ENCODE data around the gene SLC25A36.
"Not testable (repeated sequence)": the region's sequence is repeated elsewhere in the genome, so short reads cannot be mapped to it uniquely, and the experiment has no call there.

SLC25A36 gene

DNA sequence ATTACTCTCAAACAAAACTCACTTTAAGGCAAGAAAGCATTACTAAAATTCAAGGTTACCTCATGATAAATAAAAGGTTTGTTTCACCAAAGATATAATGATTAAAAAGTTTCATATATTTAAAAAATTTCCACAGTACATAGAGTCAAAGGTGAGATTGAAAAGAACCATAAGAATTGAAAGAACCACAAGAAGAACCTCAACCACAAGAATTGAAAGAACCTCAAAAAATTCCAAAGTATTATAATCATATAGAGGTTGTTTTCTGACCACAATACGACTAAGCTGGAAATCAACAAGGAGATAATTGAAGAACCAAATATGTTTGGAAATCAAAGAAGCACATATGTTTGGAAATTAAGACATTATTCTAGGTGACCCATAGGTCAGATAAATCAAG is 52.7 kb downstream of the SLC25A36 start:
- no peak for DNase-seq (ENCODE audit: low read depth in 2 of 3, low spot score in 2 of 3)

DNA sequence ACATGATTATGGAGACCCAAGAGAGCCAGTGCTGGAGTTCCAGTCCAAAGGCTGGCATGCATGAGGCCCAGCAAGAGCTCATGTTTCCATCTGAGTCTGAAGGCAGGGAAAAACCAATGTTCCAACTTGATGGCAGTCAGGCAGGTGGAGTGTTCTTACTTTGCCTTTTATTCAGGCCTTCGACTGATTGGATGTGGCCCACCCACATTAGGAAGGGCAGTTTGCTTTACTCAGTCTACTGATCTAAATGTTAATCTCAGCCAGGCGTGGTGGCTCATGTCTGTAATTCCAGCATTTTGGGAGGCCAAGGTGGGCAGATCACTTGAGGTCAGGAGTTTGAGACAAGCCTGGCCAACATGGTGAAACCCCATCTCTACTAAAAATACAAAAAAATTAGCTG is 53.2 kb downstream of the SLC25A36 start:
- not testable (repeated sequence) for DNase-seq (ENCODE audit: low read depth in 2 of 3, low spot score in 2 of 3)

DNA sequence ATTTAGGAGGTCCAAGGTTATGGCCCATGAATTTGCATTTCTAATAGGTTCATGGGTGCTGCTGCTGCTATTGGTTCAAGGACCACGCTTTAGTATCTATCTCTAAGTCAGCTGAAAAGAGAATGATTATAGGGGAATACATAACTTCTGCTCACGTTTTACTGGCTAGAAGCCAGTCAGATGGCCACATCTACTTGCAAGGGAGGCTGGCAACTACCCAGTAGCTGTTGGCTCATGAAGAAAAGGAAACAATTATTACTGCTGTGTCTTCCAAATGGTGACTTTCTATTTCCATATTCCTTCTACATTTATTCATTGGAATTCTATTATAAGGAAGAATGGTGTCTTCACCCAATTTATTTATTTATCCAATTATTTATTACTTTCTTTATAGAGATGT is 54.2 kb downstream of the SLC25A36 start:
- DNase-seq (ENCODE audit: low read depth in 2 of 3, low spot score in 2 of 3), result no peak

DNA sequence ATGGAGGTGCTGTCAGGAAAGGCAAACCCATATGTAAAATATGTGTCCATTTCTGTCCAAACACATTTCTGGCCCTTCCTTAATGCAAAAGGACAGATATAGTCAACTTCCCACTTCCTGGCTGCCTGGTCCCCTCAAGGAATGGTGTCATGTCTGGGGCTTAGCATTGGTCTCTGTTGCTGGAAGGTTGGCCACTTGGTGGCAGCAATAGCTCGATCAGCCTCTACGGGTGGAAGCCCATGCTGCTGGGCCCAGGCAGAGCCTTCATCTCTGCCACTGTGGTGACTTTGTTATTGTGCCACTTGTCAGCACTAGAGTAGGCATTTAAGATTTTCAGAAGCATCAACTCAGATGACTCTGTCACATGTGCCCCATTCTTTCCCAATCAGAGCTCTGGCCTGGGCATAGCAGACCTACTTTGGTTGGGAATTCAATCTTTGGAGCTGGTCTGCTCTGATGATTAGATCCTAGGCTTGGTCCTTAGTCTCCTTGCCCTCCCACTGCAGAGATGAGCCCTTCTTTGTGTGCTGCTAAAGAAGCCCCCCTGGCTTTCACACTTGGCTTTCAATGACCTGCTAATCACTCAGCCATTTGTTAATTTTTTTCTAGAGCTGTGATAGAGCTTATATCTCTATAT is 58.5 kb downstream of the SLC25A36 start:
- no peak for DNase-seq (ENCODE audit: low read depth in 2 of 3, low spot score in 2 of 3)

DNA sequence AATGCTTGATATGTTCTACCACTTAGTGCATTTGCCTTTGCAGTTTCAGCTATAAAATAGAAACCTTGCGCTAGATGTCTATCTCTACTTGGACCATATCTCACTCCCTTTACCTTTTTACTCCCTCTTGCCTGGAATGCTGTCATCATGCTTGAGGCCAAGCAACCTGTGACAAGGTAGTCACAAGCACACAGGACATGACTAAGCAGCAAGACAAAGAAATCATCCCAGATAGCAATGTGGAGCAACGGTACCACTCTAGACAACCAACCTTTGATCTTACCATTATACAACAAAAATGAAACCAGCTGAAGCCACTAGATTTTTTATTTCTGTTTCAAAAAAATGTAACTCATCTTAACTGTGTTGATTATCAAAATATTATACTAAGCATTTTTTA is 59.0 kb downstream of the SLC25A36 start:
- DNase-seq (ENCODE audit: low read depth in 2 of 3, low spot score in 2 of 3), result no peak

DNA sequence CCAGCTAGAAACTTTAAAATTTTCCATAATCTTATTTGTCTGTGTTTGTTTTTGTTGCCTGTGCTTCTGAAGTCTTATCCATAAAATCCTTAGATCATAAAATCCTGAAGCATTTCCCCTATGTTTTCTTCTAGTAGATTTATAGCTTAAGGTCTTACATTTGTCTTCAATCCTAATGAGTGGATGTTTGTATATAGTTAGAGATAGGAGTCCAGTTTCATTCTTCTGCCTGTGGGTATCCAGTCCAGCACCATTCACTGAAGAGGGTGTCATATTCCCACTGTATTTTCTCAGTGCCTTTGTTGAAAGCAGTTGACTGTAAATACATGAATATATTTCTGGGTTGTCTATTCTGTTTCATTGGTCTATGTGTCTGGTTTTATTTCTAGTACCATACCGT is 64.7 kb downstream of the SLC25A36 start:
- DNase-seq (ENCODE audit: low read depth in 2 of 3, low spot score in 2 of 3), result no peak

DNA sequence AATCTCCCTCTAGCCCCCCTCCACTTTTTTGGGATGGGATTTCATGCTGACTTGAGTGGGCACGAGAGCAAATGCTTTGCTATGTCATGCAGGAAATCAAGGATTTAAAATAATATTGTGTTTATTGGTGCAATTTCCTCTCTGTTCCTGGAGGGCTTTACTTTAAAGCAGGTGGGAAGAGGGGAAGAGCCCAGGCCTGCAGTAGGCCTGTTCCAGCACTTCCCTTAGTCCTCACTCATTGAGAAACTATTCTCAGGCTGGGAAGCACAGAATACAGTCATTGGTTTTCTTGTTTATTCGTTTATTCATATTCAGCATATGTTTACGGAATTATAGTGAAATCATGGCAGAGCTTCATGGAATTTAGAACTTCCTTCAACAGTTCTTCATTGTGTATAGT is 67.9 kb downstream of the SLC25A36 start:
- no peak for DNase-seq (ENCODE audit: low read depth in 2 of 3, low spot score in 2 of 3)

DNA sequence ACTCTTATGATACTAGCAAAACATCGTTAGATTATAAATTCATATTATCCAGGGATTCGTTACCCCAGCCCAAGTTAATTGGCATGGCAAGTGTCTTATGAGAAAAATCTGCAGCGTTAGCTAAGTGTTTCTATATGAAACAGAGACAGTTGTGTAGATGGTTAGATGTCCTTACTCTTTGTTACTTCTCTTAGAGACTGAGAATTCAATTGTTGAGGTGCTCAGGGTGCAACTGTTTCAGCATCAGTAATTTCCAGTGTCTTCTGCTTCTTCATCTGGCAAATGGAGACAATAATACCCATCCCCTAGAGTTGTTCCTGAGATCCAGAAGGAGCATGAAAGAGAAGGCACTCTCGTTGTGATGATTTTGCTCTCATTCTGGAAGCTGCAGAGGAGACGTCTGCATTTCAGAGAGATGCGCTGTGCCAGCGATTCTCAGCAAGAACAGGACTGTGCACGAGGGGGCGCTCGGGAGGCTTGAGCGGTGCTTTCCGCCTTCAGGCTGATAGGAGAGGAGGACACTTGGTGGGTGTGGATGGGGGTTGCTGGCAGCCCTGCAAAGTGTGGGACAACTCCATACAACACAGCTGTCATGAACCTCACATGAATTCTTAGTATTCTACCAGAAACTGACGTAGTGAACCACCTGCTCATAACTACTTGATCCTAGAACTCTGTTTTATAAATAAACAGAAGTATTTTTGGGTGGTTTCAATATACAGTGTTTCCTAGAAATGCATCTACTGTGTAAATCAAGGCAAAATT is 69.8 kb downstream of the SLC25A36 start:
- DNase-seq (ENCODE audit: low read depth in 2 of 3, low spot score in 2 of 3), result peak; percentile 38 to 73 (median 73)

DNA sequence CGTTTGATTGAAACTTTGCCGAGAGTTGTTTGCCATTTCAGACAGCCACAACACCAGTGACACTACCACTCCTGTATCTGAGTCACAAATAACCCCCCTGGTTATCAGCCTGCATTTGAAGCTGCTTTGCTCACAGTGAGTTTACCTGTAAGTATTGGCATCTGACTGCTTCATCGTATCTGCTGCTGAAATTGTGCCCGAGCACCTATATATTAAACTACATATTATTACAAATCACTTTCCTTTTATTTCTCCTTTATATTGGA is 70.3 kb downstream of the SLC25A36 start:
- no peak for DNase-seq (ENCODE audit: low read depth in 2 of 3, low spot score in 2 of 3)

DNA sequence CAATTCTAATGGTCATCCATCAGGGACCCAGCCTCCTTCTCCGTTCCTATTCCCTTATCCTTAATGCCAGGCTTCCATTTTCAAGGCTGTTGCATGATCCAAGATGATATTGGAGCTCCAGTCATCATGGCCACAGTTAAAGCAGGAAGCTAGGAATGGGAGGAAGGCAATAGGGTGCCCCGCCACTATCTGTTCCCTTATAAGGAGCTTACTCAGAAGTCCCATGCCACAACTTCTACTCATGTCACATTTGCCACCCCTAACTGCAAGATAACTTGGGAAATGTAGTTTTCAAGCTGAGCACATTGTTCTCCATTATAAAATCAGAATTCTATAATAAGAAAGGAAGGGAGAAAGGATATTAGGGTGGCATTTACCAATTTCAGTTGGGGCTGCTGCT is 70.9 kb downstream of the SLC25A36 start:
- DNase-seq (ENCODE audit: low read depth in 2 of 3, low spot score in 2 of 3), result no peak

DNA sequence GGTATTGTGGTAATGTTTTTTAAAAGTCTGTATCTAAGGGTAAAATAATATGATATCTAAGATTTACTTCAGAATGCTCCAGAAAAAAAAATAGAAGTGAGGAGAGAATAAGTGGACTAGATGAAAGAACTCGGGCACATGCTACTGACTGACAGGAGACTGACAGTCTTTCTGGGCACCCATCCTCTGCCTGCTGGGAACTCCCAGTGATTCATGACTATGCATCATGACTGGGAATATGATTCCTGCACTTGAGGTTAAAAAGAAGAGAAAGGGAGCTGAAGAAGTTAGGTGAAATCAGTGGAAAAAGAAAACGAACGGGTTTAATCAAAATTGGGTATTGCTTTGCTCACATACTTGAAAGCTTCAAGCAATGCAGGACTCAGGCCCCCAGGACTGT is 73.8 kb downstream of the SLC25A36 start:
- DNase-seq (ENCODE audit: low read depth in 2 of 3, low spot score in 2 of 3), result no peak

DNA sequence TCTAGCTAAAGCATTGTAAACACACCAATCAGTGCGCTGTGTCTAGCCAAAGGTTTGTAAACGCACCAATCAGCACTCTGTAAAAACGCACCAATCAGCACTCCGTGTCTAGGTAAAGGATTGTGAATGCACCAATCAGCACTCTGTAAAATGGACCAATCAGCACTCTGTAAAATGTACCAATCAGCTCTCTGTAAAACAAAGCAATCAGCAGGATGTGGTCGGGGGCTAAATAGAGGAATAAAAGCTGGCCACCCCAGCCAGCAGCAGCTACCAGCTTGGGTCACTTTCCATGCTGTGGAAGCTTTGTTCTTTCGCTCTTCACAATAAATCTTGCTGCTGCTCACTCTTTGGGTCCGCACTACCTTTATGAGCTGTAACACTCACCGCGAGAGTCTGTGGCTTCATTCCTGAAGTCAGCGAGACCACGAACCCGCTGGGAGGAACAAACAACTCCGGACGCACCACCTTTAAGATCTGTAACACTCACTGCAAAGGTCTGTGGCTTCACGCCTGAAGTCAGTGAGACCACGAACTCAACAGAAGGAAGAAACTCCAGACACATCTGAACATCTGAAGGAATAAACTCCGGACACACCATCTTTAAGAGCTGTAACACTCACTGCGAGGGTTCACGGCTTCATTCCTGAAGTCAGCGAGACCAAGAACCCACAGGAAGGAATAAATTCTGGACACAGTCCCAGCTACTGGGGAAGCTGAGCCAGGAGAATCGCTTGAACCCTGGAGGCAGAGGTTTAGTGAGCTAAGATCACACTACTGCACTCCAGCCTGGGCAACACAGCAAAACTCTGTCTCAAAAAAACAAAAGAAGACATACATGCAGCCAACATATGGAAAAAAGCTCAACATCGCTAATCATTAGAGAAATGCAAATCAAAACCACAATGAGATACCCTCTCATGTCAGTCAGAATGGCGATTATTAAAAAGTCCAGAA is 76.0 kb downstream of the SLC25A36 start:
- DNase-seq (ENCODE audit: low read depth in 2 of 3, low spot score in 2 of 3), result not testable (repeated sequence)

DNA sequence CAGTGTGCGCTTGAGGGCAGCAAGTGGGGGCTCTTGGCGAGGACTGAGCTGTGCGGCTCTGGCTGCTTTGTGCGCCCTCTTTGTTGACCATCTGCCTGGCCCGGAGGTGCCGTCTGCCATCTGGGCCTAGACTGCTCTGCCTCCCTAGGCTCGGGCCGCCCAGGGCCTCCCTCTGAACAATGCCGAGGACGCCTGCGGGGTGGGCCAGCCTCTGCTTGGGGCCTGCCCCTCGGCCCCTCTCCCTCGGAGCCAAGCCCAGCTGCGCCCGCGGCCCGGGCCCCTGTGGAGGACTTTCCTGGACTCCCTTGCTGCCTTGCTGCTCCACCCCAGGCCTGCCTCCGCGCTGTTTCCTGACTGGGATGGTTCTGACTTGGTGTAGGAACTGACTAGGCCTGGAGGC is 77.6 kb downstream of the SLC25A36 start:
- DNase-seq (ENCODE audit: low read depth in 2 of 3, low spot score in 2 of 3), result no peak

DNA sequence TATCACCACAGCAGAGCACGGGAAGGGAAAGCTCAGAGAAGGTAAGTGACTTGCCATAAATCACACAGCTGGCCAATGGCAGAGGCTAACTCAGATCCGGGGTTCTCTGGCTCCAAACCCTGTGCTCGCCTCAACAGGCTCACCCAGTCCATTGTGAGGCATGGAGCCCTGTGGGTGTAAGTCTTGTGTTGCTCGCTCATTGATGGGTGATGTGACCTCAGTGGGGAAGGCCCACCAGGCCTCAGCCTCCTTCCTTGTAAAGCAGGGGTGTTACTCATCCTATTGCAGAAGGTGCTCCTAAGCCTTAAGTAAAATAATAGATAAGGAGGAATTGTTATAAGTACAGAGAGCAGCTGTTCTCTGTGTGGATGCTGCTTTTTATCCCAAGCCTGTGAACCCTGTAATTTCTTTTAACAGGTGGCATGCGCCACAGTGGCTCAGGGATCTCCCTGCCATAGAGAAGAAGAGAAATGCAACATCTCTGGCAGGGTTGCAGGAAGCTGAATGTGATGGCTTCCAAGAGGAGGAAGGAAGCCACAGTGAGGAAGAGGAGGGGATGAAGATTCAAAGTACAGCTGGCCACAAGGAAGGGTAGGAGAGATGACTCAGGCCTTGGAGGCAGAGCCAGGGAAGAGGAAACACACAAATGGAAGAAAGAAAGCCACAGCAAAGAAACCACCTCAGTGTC is 78.7 kb downstream of the SLC25A36 start:
- DNase-seq (ENCODE audit: low read depth in 2 of 3, low spot score in 2 of 3), result no peak

DNA sequence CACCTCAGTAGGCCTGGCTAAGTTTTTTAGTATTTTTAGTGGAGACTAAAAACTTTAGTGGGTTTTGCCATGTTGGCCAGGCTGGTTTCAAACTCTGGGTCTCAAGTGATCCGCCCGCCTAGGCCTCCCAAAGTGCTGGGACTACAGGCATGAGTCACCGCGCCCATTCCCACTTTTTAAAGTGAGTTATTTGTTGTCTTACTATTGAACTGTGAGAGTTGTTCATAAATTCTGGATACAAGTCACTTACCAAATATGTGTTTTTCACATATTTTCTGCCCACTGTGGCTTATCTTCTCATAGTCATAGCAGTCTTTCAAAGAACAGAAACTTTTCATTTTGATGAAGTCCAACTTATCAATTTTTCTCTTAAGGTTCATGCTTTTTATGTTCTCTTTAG is 79.6 kb downstream of the SLC25A36 start:
- DNase-seq (ENCODE audit: low read depth in 2 of 3, low spot score in 2 of 3), result no peak

Data from activated CD8-positive, alpha-beta memory T cell treated with anti-CD3 and anti-CD28 coated beads for 48 hours (primary cell).